ENCODE data around the gene JPH3.
"Not testable (repeated sequence)": the region's sequence is repeated elsewhere in the genome, so short reads cannot be mapped to it uniquely, and the experiment has no call there.

JPH3 gene

DNA sequence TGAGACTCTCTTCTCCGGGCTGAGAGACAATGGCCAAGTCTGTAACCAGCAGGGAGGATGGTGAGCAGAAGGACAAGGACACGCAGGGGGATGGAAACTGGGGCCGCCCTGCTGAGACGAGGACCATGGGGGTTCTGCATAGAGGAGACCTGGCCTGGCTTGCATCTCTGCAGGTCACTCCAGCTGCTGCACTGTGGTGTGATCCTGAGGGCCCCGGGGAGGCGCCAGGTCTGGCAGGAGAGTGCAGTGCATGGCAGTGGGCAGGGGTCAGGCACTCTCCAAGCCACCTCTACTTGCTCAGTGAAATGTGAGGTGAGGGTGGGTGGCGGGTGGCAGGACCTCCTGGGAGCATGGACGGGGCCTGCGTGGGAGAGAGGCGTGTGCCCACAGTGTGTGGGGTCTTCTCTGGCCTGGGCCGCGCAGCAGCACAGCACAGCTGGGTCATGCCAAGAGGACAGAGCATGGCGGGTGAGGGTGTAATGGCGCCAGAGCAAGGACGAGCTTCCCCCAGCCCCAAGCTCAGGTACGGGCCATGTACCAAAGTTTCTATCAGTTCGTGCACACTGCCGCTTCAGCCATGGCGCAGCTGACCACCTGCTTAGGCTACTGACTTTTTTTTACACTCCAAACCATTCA is 120.4 kb downstream of the JPH3 start:
- no peak for DNase-seq

DNA sequence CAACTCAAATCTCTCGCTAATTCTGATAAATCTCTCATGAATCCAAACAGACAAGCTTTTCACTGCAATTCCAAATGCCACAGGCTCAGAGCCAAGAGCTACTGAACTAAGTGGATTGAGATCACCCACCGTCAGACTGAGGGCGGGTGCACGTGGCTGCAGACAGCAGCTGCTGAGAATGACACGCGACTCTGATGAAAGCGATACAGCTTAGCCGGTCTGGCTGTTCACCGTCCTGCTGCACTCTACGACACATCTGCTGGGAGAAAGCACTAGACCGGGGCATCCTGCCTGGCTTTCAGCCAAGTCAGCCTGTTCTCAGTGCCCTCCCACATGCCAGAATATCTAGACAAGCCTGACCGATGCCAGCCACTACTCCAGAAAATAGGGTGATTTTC is 120.9 kb downstream of the JPH3 start:
- peak; percentile 44 for DNase-seq

DNA sequence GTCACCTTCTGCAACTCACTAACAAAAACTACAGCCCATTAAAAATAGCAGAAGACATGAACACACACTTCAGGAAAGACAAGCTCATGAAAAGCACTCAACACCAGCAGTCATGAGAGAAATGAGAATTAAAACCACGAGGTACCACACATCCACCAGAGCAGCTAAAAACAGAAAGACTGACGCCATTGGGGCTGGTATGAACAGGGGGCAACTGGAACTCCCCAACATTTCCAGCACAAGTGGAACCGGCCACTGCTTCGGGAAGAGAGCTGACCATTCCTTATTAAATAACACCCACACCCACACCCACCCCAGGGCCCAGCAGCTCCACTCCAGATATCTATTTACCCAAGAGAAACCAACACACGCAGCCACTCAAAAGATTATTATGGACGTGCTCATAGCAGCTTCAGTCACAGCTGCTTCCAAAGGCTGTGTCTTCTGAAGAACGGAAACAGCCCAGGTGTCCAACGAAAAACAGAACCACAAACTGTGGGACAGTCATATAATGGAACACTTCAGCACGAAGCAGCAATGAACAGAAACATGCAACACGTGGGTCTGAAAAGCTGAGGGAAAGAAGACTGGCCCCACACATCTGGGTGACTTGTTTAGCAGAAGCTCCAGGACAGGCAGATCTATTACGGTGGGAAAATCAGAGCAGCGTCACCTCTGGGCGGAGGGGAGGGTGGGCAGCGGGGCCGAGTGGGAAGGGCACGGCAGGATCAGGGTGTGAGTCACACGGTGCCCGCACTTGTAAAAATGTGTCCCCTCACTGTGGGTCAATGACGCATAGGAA is 122.4 kb downstream of the JPH3 start:
- DNase-seq: no peak

DNA sequence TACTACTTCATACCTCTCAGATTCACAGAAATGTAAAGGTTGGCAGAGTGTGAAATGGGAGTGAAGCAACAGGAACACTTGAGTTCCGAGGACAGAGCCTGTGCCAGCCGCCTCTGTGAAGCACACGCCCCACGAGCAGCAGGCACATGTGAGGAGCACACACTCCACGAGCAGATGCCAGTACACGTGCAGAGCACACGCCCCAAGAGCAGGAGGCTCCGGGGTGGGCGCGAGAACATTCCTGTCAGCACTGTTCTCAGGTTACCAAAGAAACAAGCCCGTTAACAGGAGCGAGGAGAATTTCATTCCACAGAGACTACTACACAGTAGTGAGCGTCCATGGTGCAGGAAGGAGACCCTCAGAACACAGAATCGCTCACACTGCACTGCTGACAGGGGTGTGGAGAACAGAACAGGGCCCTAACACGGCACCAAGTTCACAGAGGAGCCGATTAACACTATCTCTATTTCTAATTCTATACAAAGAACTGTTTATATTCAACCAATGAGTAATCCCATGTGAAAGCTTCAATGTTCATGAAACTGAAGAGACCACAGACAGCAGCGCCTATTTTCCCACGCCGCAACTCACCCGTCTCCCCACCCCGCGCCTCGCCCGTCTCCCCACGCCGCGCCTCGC is 123.4 kb downstream of the JPH3 start:
- DNase-seq: no peak

DNA sequence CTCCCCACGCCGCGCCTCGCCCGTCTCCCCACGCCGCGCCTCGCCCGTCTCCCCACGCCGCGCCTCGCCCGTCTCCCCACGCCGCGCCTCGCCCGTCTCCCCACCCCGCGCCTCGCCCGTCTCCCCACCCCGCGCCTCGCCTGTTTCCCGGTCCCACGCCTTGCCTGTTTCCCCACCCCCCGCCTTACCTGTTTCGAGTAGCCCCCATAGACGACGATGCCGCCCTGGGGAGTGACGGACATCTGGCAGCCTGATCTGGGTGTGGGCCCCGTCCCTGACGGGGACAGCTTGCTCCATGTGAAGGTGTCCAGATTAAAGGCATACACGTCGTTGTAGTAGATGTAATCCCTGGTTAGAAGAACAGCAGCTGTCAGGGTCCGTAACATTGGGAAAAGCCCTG is 124.3 kb downstream of the JPH3 start:
- DNase-seq: not testable (repeated sequence)

DNA sequence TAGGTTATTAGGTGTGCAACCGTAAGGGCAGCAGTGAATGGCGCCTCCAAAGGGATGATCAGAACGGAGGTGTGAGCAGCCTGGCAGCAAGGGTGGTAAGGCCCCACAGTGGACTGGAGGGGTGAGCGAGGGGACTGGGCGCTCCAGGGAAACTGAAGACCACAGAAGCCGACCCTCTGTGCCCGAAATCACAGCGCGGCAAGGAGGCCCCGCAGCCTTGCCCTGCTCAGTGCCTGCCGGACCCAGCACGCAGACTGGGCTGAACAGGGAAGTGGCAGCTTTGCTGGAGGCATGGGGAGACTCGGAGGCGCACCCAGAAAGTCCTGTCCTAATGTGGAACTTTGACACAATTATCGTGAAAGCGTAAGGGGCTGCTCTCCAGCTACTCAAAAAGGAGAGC is 125.0 kb downstream of the JPH3 start:
- DNase-seq: no peak

DNA sequence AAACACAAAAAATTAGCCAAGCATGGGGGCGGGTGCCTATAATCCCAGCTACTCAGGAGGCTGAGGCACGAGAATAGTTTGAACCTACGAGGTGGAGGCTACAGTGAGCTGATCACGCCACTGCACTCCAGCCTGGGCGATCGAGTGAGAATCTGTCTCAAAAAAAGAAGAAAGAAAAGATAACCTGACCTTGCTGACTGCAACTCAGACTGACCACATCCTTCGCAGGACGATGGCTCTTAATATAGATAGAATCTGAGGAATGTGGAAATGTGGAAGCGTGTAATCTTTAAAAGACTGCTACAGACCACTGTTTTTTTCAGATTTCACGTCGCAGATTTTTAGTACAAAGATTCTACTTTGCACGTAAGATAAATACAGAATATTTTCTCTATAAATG is 125.7 kb downstream of the JPH3 start:
- no peak for DNase-seq

DNA sequence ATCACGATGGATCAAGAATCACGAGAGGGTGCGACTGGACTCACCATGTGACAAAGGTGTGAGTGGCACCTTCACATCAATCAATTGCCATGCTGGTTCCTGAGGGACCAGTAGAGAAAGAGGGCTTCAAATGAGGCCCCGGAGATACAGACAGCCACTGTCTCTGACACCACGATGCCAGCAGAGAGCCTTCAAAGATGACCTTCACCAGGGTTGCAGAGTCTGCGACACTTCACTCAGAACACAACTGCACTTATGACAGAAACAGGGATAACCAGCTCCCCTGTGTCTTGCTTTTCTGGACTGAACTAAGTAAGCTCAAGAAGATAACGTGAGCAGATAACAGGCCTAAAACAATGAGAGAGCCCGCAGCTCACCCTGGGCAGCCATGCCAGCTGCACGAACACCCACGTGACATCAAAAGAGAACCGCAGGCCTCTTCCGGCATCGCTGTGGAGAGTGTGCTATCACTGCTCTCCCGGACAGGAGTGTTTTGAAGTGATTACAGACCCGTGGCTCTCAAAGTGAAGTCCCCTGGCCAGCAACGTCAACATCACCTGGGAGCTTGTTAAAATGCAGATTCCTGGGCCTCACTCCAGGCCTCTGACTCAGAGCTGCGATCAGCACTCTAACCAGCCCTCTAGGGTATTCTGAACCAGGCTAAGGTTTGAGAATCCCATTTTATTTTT is 127.1 kb downstream of the JPH3 start:
- no peak for DNase-seq

DNA sequence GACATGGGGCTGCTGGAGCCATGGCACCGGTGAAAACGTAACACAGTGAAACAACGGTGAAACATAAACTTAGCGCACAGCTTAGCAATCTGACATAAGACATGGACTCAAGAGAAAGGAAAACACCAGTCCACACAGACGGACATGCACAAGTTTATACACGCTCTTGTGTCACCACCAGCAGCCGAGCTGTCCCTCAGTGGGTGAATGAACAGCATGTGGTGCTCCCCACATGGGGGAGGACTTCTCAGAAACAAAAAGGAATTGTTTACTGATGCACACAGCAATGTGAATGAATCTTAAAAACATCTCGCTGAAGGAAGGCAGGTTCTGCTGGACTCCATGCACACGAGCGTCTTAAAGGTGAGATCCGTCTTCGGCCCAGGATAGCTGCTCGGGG is 129.3 kb downstream of the JPH3 start:
- DNase-seq: no peak

DNA sequence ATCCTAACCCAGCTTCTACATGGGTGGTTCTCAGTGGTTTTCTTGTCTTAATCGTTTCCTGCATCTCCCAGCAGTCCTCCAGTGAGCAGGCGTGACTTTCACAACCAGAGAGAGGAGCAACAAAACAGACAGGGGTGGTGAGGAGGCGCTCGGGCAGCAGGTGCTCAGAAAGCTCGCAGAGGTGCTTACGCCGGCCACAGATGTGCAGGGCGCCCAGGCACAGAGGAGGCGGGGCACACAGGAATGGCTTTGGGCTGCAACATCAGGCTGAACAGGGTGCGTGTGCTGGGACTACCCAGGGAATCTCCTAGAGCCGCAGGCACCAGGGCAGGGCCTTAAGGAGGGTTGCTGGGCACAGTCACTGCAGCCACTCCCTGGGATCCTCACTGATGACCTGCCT is 130.9 kb downstream of the JPH3 start:
- no peak for DNase-seq

DNA sequence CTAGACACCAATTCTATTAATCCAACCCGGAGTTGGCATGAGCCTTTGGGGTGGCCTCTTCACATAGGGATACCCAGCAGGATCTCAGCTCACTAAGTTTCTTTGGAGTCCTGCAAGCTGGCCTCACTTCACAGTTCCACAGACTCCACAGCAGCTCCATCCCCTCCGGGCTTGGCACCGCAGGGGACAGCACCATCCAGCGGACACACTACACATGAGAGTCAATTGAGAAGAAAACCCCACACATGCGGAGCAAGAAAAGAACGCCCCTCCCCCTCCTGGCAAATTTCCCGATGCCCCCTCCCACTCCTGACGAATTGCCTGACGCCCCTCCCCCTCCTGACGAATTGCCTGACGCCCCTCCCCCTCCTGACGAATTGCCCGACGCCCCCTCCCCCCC is 132.3 kb downstream of the JPH3 start:
- DNase-seq: no peak

DNA sequence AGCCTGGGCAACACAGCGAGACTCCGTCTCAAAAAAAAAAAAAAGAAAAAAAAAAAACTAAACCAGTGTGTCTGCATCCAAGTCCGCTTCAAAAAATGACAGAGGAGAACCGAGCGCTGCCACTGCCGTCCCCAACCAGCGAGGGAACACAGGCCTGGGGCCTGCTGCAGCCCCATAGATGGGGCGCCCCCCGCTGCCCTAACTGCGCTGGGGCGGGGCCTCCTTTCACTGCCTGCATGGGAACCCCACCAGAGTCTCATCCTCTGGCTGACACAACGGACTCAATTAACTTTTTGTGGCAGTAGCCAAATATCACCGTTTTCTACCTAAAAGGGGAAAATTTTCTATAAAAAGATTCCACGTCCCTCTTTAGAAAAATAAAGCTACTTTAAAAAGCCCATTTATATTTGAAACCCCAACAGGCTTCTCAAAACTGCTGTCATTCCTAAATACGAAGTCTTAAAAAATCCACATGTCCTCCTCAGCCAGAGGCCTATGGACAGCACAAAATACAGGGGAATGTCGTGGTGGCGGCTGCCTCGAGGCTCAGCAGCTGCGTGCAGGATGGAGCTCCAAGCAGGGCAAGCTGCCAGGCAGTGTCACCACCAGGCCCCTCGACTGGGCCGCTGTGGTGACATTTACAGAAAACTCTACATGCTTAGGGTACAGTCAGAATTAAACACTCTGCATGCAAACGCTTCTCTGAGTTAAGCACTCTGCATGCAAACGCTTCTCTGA is 133.1 kb downstream of the JPH3 start:
- no peak for DNase-seq

DNA sequence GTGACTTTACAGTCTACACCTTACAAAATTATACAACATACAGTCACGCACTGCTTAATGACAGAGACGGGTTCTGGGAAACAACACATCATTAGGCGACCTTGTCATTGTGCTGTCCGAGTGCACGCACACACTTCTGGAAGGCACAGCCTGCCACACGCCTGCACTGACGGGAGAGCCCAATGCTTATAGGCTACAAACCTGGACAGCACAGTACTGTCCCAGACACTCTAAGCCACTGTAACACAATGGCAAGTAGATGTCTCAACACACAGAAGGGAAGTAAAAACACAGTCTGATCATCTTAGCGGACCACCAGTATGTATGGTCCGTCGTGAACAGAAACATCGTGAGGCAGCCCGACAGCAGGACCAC is 133.7 kb downstream of the JPH3 start:
- DNase-seq: no peak

DNA sequence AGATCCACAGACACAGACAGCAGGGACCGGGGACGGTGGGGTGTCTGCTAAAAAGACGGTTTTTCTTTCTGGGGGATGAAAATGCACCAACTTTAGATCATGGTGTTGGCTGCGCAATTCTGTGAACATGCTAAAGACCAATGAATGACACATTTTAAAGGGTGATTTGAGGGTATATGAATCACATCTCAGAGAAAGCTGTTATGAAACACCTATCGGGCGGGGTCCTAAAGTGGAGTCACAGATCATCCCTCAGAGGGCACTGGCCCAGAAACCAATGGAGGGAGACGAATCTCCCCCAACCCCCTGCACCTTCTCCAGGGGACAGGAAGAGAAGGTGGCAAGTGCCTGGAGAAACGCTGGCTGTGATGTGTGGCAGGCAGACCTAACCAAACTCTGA is 137.5 kb downstream of the JPH3 start:
- no peak for DNase-seq

DNA sequence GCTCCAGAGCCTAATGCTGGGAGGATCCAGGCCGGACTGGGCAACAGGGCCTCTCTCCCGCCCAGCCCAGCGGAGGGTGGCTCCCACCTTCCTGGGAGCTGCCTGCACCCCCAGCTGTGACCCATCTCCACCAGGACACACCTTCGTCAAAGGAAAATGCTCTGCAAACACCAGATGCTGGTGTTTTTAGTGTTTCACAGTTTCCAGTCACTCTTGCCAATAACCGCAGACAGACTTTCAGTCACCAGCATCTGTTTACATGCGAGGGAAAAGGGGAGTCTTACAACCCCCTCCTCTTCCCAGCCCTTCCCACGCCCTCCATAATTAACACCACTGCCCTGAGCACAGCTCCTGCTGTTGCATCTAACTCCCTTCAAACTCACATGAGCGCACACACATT is 138.1 kb downstream of the JPH3 start:
- DNase-seq: no peak

DNA sequence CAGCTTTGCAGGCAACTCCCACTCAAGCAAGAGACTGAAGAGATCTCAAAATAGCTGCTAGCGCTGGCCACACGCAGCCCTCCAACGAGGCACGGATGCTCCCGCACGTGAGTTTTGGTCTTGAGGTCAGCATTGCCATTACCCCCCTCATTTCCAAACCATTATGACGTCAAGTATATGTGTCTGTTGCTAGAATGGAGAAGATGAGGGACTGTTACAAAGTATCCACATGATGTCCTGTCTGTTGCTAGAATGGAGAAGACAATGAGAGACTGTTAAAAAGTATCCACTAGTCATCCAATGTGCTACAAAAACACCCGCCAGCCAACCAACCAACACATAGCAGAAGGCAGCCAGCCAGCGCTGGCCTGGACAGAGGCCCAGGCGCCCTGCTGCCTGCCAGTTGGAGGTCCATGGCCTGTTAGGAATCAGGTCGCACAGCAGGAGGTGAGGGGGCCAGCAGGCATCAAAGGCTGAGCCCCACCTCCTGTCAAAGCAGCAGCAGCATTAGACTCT is 138.7 kb downstream of the JPH3 start:
- no peak for DNase-seq

DNA sequence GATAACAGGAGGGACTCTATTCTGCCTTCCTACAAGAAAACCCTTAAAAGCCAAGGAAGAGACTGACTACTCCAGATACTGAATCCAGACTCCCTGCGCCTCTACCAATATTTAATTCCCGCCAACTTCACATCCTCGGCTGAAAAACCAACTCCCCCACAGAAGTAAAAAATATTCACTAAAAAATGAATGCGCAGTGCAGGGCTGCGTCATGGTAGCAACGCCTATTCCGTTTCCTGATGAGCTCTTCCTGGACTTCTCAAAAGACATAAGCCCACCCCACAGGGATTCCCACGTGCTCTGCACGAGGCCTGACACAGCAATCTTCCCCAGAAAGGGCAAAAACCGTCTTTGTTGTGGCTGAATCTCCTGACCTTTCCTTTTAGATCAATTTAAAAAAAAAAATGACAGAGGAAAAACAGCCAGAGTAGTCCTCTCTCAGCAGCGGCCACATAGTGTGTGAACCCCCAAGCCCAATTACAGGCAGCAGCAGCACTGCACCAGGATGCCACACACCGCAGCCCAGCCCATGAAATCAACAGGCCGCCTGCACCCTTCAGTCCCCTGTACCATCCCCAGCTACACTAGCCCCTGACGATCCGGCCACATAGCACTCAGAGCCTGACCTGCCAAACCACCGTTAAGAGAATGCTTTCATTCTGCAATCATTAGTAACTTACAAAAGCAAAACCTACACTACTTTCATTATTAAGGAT is 139.6 kb downstream of the JPH3 start:
- DNase-seq: no peak

DNA sequence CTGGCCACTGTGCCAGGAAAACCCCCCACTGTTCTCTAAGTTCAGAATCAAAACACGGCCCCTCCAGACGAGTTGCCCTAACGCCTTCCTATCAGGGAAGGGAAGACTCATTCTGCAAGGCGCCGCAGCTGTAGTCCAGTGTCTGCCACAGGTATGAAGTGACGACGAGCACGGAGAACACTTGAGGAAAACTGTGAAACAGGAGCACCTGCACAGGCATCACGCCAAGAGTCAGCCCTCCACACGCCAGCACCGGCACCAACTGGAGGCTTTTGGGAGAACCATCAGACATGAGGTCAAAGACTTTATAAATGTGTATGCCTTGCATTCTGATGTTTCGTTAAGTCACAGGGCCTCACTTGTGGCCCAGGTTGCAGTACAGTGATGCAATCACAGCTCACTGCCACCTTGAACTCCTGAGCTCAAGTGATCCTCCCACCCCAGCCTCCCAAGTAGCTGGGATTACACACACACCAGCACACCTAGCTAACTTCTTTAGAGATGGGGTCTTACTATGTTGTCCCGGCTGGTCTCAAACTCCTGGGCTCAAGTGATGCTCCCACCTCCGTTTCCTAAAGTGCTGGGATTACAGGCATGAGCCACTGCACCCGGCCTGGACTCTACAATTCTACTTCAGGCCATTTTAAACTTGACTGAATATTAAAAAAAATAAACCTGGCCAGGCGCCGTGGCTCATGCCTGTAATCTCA is 140.6 kb downstream of the JPH3 start:
- no peak for DNase-seq

DNA sequence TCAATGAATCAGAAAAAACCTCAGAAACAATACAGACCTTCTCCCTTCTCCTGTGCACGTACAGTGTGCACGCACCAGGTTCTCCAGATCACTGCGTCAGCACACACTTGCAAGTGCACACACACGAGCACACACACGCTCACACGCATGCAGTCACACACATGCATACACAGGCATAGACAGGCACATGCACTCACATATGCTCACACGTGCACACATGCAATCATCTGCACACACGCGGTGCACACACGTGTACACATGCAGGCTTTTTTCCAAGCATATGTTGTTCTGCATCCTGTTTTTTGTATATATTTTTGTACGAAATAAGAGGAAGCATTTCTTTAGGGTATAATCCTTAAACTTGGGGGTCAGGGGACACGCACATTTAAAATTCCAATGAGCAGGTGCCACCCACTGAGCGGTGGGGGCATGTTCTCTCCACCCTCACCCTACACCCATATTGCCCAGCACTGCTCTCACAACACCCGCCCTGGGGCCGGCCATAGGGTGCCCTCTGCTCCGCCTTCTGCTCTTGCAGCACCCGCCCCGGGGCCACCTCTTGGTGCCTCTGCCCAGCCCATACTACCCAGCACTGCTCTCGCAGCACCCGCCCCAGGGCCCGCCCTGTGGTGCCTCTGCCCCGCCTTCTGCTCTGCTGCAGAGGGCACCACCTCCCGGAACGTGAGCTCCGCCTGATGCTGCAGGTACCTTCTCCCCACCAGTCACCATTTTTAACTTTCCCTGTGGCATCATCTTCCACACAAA is 142.6 kb downstream of the JPH3 start:
- peak; percentile 59 for DNase-seq

DNA sequence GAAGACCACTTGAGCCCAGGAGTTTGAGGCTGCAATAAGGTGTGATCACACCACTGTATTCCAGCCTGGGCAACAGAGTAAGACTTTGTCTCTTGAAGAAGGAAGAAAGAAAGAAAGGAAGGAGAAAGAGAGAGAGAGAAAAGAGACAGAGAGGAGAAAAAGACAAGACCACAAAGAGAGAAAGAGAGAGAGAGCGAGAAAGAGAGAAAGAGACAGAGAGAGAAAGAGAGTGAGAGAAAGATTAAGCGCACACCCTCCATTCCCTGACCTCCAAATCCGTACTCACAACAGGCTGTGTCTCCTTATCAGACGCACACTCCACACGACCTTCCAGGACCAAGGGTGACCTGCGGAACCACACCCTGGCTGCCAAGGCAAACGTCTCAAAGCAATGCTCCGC is 143.9 kb downstream of the JPH3 start:
- DNase-seq: no peak

All from NCI-H226 (cell line).